NCI-H1694 treated with DMSO at 0.1 percent for 48 hours (cell line): ENCODE data around the gene TTC39C.

Source experiments
- DNase-seq: peaks from one replicate; lab custom pipeline; 2025; lab: John Stamatoyannopoulos, UW

Gene TTC39C

GRCh38 chr18:23992089-23992940, 22.2 kb upstream of the TTC39C start:
- DNase-seq = no peak

DNA sequence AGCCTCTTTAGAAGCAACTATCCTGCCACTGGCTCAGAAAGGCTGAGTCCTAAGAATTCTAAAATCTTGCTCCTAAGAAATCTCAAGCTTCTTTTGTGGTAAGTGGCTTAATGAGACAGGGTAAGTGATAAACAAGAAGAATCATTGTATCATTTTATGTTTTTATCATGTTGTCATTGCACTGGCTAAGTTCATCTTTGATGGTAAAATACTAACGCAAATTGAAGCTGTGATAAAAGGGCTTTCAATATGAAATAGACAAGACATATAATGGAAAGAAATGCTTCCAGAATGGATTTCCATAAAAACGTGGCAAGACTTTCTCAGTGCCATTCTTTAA, 21.6 kb upstream of the TTC39C start:
- DNase-seq = no peak

GRCh38 chr18:23994361-23994902, 20.1 kb upstream of the TTC39C start:
- DNase-seq = no peak

DNA sequence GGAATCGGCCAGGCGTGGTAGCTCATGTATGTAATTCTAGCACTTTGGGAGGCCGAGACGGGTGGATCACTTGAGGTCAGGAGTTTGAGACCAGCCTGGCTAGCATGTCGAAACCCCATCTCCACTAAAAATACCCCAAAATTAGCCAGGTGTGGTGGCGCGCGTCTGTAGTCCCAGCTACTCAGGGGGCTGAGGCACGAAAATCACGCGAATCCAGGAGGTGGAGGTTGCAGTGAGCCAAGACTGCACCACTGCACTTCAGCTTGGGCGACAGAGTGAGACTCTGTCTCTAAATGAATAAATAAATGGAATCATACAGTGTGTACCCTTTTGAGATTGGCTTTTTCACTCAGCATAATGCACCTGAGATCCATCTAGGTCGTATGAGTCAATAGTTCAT, 19.4 kb upstream of the TTC39C start:
- no peak for DNase-seq

DNA sequence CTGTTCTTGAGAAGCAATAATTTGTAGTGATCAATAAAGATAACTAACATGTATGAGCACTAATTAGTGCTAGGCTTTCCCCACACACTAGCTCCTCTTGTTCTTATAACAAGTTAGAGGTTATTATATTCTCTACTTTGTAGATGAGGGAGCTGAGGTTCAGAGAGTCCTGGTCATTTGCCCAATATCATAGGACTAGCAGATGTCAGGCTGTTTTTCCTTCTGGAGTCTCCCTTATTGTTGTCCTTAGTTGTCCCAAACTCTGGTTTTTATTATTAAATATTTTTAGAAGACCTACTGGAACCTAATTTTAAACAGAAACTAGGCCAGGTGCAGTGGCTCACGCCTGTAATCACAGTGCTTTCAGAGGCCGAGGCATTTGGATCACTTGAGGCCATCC, 16.5 kb upstream of the TTC39C start:
- DNase-seq = no peak

GRCh38 chr18:23998820-23999219, 15.7 kb upstream of the TTC39C start:
- no peak for DNase-seq

DNA sequence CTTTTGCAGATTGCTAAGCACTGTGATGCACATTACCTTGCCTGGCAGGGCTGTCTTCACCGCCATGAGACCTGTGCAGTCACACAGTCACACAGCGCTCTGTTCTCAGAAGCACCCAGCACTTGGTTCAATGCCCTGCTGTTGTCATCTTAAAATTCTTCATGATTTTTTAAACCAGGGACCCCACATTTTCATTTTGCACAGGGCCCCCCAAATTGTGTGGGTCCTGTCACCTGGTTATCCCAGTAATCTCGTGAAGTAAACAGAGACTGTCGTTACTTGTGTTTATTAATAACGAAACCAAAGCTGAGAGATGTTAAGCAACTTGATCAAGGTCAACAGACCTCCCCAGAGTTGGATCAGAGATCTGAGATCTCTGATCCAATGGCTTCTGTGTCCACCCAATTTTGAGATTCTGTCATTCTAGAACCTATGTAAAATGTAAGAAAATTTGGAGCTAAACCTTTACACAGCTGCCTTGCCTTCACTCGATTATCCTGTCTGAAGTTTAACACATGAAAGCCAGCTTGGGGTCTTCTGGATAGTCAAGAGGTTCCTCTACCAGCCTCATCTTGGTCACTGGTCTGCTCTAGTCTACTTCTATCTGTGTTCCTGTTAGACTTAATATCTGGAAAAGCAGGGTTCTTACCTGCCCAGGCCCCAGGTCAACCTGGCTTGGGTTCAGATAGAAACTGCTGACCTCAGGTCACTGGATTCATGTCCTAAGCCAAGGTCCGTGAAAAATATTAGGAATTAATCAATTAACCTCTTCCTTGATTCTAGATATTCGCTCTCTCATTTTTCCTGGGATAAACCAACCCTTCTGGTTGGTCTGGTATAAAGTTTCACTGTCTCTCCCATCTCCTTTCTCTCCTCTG, 13.7 kb upstream of the TTC39C start:
- no peak for DNase-seq

DNA sequence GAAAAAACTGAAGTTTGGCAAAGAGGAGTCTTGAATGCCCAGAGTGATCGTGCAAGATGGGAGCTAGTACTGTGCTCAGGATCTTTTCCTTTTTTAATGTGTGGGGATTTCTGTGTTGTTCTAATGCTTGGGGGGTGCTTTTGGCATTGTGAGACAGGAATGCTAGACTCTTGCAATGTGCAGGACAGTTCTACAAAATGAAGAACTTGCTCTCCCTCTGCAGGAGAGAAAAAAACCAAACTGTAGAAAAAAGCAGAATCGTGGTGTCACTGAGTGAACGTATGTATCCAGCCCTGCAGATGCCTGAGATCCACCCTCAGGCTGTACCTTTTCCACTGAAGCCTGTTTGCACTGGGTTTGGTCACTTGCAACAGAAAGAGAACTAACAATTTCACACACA, 12.1 kb upstream of the TTC39C start:
- no peak for DNase-seq

DNA sequence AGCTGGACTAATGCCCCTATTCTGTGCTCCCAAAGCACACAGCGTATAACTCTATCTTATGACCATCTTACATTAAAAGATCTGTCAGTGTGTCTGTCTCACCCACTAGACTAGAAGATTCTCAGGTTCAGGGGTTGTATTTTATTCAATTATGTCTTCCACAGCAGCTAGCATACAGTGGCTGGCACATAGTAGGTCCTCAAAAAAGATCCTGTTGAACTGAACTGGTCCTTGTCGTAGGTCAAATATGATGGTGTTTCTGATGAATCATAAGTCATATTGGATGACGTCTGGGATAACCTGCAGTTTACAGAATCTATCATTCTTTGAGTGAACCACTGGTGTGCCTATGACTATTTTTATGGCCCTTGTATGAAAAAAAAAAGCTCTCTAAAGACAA, 11.3 kb upstream of the TTC39C start:
- no peak for DNase-seq

DNA sequence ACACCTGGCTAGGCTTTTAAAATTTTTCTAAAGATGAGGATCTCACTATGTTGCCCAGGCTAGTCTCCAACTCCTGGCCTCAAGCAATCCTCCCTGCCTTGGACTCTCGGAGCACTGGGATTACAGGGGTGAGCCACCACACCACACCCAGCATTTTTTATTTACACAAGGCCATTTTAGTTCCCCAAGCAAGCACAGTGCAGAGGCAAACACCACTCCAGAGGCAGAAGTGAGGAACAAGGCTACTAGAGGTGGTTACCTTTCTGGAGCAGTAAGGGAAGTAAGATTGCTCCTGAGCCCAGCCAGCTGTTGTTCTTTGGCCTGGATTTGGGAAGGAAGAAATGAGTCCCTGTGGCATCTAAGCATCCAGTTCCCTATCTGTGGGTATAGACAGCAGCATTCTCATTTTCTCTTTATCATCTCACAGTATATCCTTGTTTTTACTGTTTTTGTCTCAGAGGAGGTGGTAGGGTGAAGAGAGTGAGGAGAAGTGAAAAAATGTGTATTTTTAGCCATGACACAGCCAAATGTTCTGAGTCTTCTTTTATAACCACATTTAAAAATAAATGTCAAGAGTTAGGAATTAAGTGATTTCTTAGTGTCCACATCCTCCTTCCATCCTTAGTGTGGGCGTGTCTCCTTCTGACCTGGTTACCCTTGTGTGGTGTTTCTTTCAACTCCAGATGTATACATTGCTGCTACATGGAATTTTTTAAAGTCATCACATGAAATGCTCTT, 10.5 kb upstream of the TTC39C start:
- no peak for DNase-seq

DNA sequence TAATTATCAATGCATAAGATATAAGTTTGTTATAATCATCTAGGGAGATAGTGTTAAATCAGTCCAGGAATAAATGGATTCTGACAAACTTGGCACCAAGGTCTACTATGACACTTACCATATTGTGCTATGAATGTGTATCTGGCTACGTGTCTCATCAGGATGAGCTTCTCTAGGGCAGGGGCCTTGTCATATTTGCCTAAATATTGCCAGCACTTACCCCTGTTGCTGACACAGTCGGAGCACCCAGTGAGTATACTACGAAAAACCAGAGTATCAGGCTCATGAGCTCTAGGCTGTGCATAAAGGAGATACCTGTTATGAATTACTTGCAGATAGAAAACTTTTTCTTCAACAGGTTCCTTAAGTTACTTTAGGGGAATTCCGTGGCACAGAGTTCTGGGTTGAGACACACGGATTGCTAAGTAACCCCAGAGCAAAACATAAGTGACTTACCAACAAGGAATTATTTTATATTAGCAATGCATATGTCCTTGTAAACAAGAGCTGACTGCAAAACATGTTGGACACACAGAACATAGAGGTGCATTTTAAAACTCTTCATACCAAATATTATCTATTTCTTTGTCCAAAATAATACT, 7.7 kb upstream of the TTC39C start:
- no peak for DNase-seq

DNA sequence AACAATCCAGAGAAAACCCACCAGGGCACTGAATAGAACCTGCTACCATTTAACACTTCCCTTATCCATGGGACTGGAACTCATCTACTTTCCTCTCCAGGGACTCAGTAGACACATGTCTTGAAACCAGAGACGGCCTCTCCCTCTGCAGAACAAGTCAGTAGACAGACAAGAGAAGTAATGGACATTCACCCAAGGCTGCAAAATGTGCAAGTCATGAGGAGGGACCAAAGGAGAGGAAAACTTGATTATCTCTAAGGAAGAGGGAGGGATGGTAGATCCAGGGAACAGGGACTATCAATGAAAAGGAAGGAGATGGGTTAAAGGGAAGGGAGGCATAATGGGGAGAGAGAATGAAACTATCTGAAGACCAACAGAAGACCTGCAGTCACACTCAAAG, 5.3 kb upstream of the TTC39C start:
- DNase-seq = no peak

- no peak for DNase-seq
These were observed 4.8 kb upstream of the TTC39C start for GRCh38 chr18:24009651-24010333.

- no peak for DNase-seq
These were observed 3.9 kb upstream of the TTC39C start for GRCh38 chr18:24010673-24011072.

DNA sequence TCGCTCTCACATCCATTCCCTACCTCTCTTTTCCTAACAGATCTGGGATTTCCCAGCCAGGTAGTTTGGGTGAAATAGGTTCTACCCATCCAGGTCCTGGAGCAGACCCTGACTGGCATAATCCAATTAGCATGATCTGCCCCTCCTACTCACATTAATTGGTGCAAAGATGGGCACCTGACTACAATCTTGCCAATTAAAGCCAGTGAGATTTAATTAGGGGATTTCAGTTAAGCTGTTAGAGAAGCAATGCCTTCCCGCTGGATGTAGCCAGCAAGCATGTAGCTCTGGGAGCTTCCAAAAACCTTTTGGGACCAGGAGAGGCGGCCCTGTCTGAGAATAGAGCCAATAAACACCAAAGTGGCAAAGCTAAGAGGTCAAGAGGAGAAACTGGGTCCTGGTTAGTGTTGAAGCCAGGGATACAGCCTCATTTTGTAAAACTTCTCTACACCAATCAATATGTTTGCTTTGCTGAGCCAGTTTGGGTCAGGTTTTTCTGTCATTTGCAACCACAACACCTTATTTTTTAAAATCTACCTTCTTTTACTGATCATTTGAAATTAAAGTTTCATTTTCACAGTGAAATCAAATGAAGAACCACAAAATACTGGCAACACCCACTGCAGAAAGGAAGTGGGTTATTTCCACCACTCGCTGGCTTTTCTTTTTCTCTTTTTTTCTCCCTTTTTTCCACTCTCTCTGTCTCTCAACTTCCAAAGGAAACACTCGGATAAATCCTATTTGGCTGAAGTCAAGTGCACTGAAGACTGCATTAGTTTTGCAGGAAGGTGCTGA, 3.2 kb upstream of the TTC39C start:
- DNase-seq = no peak

- no peak for DNase-seq
These were observed 1.5 kb upstream of the TTC39C start for GRCh38 chr18:24013051-24013450.

- DNase-seq = no peak
These were observed 558 bp downstream of the TTC39C start for GRCh38 chr18:24014986-24015638.

DNA sequence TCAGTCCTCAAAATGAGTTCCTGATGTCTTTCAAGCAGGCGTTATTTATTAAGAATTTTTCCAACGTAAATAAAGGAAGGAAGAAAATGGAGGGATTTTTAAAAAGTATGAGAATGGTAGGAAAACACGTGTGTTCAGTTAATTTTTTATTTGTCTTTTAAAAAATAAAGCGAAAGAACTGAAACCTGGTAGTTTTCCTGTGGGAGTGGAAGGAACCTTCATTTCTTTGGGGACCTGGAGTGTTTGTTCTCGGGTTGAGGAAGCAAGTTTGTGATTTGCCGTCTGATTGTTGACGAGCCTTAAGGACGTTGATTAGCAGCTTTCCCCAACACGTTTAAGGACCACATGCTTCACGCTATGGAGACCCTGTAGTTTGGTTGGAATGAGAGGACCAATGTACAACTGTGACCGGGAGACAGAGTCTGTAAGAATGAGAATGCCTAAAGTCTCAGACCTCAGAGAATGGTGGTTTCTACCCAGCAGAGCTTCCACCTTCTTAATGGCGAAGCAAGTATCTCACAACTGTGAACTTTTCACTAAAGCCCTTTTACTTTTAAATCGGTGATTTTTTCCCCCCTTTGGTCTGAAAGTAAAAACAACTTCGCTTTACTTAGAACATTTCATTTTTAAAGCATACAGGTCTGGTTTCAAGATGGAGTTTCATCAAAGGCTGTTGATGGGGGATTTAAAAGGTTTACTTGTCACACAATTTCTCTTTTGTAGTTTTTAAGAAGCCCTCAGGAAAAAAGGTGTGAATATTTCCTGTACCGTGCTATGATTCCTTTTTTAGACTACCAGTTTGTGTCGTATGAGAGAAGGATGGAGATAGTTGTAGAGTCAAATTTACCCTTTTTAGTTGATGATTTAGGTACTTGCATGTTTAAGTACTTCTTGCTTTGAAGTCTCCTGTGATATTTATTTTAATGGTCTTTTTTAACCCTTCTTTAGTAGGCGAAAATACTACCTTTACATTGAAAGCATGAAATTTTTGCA, 1.4 kb downstream of the TTC39C start:
- no peak for DNase-seq

DNA sequence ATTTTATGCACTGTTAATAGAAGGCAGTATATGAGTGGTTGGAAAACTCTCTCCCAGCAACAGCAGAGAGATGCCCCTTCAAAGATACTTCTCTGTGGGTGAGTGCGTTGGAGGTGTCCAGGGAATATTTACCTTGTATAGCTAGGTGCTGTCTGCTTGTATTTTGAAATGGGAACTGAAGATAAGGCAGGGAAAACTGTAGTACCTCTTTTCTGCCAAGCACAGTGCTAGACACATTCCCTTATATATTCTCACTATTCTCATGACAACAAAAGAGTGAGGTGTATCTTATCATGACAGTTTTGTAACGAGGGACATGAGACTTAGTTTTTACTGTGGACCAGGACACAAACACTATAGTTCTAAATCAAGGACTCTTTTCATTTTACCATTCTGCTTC, 2.1 kb downstream of the TTC39C start:
- no peak for DNase-seq
